Measurements from ENCODE around the gene ZRANB3. TPM values are rescaled to one million over a fixed set of nuclear protein-coding genes. Genes with fewer than 3 reads are reported as not detected.

ZRANB3 gene
- total and polyA plus RNA-seq, 2 experiments from 2014 or later = 10.5 to 16.8 TPM

DNA sequence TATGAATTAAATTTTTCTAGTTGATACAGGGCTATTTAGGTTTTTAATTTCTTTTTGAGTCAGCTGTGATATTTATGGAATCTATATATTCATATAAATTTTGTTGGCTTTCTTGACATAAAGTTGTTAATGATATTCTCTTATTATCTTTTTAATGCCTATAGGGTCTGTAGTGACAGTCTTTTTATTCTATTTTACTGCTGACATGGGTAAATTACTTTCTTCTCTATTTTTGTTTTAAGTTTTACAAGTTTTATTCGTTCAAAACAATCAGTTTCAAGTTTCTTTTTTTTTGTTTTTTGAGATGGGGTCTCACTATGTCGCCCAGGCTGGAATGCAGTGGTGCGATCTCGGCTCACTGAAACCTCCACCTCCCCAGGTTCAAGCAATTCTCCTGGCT lies 226.3 kb downstream of the ZRANB3 start (continued):
- TF ChIP-seq, protein P1, sequence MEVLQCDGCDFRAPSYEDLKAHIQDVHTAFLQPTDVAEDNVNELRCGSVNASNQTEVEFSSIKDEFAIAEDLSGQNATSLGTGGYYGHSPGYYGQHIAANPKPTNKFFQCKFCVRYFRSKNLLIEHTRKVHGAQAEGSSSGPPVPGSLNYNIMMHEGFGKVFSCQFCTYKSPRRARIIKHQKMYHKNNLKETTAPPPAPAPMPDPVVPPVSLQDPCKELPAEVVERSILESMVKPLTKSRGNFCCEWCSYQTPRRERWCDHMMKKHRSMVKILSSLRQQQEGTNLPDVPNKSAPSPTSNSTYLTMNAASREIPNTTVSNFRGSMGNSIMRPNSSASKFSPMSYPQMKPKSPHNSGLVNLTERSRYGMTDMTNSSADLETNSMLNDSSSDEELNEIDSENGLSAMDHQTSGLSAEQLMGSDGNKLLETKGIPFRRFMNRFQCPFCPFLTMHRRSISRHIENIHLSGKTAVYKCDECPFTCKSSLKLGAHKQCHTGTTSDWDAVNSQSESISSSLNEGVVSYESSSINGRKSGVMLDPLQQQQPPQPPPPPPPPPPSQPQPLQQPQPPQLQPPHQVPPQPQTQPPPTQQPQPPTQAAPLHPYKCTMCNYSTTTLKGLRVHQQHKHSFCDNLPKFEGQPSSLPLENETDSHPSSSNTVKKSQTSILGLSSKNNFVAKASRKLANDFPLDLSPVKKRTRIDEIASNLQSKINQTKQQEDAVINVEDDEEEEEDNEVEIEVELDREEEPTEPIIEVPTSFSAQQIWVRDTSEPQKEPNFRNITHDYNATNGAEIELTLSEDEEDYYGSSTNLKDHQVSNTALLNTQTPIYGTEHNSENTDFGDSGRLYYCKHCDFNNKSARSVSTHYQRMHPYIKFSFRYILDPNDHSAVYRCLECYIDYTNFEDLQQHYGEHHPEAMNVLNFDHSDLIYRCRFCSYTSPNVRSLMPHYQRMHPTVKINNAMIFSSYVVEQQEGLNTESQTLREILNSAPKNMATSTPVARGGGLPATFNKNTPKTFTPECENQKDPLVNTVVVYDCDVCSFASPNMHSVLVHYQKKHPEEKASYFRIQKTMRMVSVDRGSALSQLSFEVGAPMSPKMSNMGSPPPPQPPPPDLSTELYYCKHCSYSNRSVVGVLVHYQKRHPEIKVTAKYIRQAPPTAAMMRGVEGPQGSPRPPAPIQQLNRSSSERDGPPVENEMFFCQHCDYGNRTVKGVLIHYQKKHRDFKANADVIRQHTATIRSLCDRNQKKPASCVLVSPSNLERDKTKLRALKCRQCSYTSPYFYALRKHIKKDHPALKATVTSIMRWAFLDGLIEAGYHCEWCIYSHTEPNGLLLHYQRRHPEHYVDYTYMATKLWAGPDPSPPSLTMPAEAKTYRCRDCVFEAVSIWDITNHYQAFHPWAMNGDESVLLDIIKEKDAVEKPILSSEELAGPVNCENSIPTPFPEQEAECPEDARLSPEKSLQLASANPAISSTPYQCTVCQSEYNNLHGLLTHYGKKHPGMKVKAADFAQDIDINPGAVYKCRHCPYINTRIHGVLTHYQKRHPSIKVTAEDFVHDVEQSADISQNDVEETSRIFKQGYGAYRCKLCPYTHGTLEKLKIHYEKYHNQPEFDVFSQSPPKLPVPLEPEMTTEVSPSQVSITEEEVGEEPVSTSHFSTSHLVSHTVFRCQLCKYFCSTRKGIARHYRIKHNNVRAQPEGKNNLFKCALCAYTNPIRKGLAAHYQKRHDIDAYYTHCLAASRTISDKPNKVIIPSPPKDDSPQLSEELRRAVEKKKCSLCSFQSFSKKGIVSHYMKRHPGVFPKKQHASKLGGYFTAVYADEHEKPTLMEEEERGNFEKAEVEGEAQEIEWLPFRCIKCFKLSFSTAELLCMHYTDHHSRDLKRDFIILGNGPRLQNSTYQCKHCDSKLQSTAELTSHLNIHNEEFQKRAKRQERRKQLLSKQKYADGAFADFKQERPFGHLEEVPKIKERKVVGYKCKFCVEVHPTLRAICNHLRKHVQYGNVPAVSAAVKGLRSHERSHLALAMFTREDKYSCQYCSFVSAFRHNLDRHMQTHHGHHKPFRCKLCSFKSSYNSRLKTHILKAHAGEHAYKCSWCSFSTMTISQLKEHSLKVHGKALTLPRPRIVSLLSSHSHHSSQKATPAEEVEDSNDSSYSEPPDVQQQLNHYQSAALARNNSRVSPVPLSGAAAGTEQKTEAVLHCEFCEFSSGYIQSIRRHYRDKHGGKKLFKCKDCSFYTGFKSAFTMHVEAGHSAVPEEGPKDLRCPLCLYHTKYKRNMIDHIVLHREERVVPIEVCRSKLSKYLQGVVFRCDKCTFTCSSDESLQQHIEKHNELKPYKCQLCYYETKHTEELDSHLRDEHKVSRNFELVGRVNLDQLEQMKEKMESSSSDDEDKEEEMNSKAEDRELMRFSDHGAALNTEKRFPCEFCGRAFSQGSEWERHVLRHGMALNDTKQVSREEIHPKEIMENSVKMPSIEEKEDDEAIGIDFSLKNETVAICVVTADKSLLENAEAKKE (CRISPR knock-in tag; IDR thresholded peaks at IDR 0.05) = no peak
- TF ChIP-seq NANOG (IDR thresholded peaks at IDR 0.05; ENCODE audit: borderline replicate concordance) = no peak
- no peak for TF ChIP-seq REST (IDR thresholded peaks at IDR 0.05; ENCODE audit: unreplicated experiment)
- TF ChIP-seq POLR2AphosphoS5 (IDR thresholded peaks at IDR 0.05; ENCODE audit: low read depth) = no peak
- TF ChIP-seq EZH2phosphoT487 (IDR thresholded peaks at IDR 0.05; ENCODE audit: unreplicated experiment) = no peak
- TF ChIP-seq ZNF114 (CRISPR knock-in tag; IDR thresholded peaks at IDR 0.05) = no peak

All from GM23338 (cell line).